GM10248 (cell line): ENCODE data around the gene PPIE.

Experiments
- CTCF ChIA-PET: fragments of 300-600 bp; sonication (Branson Sonifier 250); formaldehyde crosslinking; extraction: SDS; loops from one replicate; lab custom pipeline; 2021; ENCODE audit warnings: antibody characterized with exemption; lab: Yijun Ruan, JAX
- POLR2A ChIA-PET: fragments of 350-650 bp; sonication (Branson Sonifier 250); formaldehyde crosslinking; extraction: SDS; loops from one replicate; lab custom pipeline; 2020; ENCODE audit warnings: antibody characterized with exemption; lab: Yijun Ruan, JAX
- DNase-seq: peaks from one replicate; pipeline ENCODE4 v3.0.0; 2012; ENCODE audit errors: extremely low spot score
- CTCF ChIP-seq: IDR thresholded peaks from 2 replicates; pipeline ENCODE4 v1.5.1; 2012; ENCODE audit warnings: mild to moderate bottlenecking, low read depth; ENCODE audit errors: extremely low read depth, missing control alignments, control extremely low read depth

The PPIE gene

GRCh38 chr1:39758556-39759435 is 20.1 kb downstream of the PPIE start:
- ChIA-PET CTCF (no interaction called here), POLR2A (no interaction called here)
- no peak for TF ChIP-seq CTCF
- no peak for DNase-seq

- ChIA-PET POLR2A (no interaction called here), CTCF (no interaction called here)
- TF ChIP-seq CTCF = no peak
- no peak for DNase-seq
Measured at GRCh38 chr1:39759436-39759726, 20.7 kb downstream of the PPIE start.

GRCh38 chr1:39760074-39761008 is 21.7 kb downstream of the PPIE start:
- TF ChIP-seq CTCF = no peak
- CTCF ChIA-PET = no interaction called here
- no peak for DNase-seq
- POLR2A ChIA-PET = no interaction called here

GRCh38 chr1:39761016-39761415 is 22.3 kb downstream of the PPIE start:
- no peak for TF ChIP-seq CTCF
- DNase-seq = no peak
- ChIA-PET CTCF (no interaction called here), POLR2A (interaction anchor here (0.6 kb wide), 1 partner anchor 200 kb away, joined by 4 read pairs; no protein-coding TSS in a partner anchor)

GRCh38 chr1:39761557-39762260 is 23.0 kb downstream of the PPIE start:
- no peak for TF ChIP-seq CTCF
- ChIA-PET CTCF (no interaction called here), POLR2A (interaction anchor here (0.5 to 0.6 kb wide), 2 partner anchors 37 to 199 kb away, joined by 4 to 7 read pairs; no protein-coding TSS in a partner anchor)
- DNase-seq = no peak
